ENCODE results near the gene BCL11B. TPM values are rescaled to one million over a fixed set of nuclear protein-coding genes. Genes with fewer than 3 reads are reported as not detected.

The BCL11B gene
- total and polyA plus RNA-seq, 2 donors (not counting 1 experiment from before 2014, with no cell fraction given): 0.33 to 0.42 TPM

DNA sequence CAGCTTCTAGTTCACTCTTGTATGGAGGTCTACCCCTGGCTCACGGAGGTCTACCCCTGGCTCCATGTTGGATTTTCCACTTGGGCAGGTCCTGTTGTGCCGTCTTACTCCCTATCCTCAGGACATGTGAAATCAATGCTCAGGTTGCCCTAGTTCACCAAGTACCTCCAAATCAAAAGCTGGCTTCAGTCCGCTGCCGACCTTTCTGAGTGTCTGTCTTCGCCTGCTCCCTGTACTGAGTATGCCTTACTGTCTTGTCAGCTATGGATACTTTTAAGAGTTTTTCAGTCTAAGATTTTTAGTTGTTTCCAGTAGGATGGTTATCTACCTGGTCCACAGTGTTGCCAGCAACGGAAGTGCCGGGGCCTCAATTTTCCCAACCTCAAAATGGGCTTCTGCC, 40.1 kb upstream of the BCL11B start:
- WGBS (ENCODE audit: insufficient coverage): 98% methylated on average over 4 of the region's 7 CpGs
- Mint-ChIP-seq H3K9me3 (ENCODE audit: insufficient read depth) (peaks cover 3% of the 10 kb centered on the region), H3K4me1 (no peaks in the 10 kb centered on the region), H3K4me3 (no peak overlapping the region), H3K27ac (no peak overlapping the region), H3K27me3 (peaks cover 4% of the 10 kb centered on the region)
- no peaks in the 10 kb centered on the region for H4K20me1 ChIP-seq (ENCODE audit: control insufficient read depth, insufficient read depth, low read length, poor library complexity, severe bottlenecking)
- POLR2A ChIA-PET: no interaction called here
- intact Hi-C loops (cut with micrococcal nuclease): no loop called here
- no peak overlapping the region for H3K27ac ChIP-seq (ENCODE audit: low read length in 2 of 2)
- H3K4me2 ChIP-seq (replicated peaks; ENCODE audit: low read depth, low read length, poor library complexity, severe bottlenecking): no peak overlapping the region
- no peak for TF ChIP-seq EZH2 (IDR thresholded peaks at IDR 0.05; ENCODE audit: borderline replicate concordance, insufficient read depth, low read depth, low read length, poor library complexity, severe bottlenecking)
- TF ChIP-seq, protein P1, sequence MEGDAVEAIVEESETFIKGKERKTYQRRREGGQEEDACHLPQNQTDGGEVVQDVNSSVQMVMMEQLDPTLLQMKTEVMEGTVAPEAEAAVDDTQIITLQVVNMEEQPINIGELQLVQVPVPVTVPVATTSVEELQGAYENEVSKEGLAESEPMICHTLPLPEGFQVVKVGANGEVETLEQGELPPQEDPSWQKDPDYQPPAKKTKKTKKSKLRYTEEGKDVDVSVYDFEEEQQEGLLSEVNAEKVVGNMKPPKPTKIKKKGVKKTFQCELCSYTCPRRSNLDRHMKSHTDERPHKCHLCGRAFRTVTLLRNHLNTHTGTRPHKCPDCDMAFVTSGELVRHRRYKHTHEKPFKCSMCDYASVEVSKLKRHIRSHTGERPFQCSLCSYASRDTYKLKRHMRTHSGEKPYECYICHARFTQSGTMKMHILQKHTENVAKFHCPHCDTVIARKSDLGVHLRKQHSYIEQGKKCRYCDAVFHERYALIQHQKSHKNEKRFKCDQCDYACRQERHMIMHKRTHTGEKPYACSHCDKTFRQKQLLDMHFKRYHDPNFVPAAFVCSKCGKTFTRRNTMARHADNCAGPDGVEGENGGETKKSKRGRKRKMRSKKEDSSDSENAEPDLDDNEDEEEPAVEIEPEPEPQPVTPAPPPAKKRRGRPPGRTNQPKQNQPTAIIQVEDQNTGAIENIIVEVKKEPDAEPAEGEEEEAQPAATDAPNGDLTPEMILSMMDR (IDR thresholded peaks at IDR 0.05): no peak
- peaks cover 0 to 14% (median 2%) of the 10 kb centered on the region in 3 donors for H3K9me3 ChIP-seq (ENCODE audit: control extremely low read depth in 1 of 3, control insufficient read depth in 2 of 3, insufficient read depth in 1 of 3, low read length in 2 of 3)
- ATAC-seq (ENCODE audit: low read depth) (no peak), DNase-seq (no peak)
- no peak overlapping the region for H3K4me3 ChIP-seq (ENCODE audit: control extremely low read depth in 1 of 5, extremely low read depth in 1 of 5, insufficient read depth in 1 of 5, low read depth in 2 of 5, low read length in 4 of 5)
- CTCF ChIA-PET: interaction anchor here (1.3 kb wide), 1 partner anchor 8 kb away, joined by 3 read pairs; no protein-coding TSS in a partner anchor
- peaks cover 0 to 3% (median 0%) of the 10 kb centered on the region in 4 experiments for H3K27me3 ChIP-seq (replicated peaks in 1 of 4; ENCODE audit: control extremely low read depth in 1 of 4, control insufficient read depth in 3 of 4, insufficient read depth in 4 of 4, low read length in 3 of 4)
- no peaks in the 10 kb centered on the region for H3K79me2 ChIP-seq (ENCODE audit: control insufficient read depth, insufficient read depth, low read length)
- H3K36me3 ChIP-seq (replicated peaks in 1 of 2; ENCODE audit: control extremely low read depth in 1 of 2, control insufficient read depth in 1 of 2, extremely low read depth in 1 of 2, insufficient read depth in 2 of 2, low read length in 1 of 2): no peaks in the 10 kb centered on the region
- H3K9ac ChIP-seq (ENCODE audit: low read length): no peak overlapping the region
- H3K4me1 ChIP-seq (ENCODE audit: control insufficient read depth in 2 of 2, insufficient read depth in 2 of 2, low read length in 2 of 2): no peaks in the 10 kb centered on the region
- H2AFZ ChIP-seq (ENCODE audit: insufficient read depth, low read depth, low read length, poor library complexity, severe bottlenecking): no peak overlapping the region

DNA sequence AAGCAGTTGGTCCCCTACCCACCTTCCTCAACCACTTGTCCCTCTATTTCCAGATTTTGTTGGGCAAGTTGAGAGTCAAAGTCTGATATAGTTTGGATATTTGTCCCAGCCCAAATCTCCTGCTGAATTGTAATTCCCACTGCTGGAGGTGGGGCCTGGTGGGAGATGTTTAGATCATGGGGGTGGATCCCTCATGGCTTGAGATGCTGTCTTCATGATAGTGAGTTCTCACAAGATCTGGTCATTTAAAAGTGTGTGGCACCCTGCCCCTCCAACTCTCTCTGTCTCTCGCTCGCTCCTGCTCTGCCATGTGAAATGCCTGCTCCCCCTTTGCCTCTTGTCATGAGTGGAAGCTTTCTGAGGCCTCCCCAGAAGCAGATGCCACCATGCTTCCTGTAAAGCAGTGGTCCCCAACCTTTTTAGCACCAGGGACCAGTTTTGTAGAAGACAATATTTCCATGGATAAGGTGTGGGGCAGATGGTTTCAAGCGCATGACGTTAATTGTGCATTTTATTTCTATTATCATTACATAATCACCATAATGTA, 37.3 kb upstream of the BCL11B start:
- Histone ChIP-seq H4K20me1 (ENCODE audit: control insufficient read depth, insufficient read depth, low read length, poor library complexity, severe bottlenecking) (no peaks in the 10 kb centered on the region), H3K36me3 (replicated peaks in 1 of 2; ENCODE audit: control extremely low read depth in 1 of 2, control insufficient read depth in 1 of 2, extremely low read depth in 1 of 2, insufficient read depth in 2 of 2, low read length in 1 of 2) (no peaks in the 10 kb centered on the region), H3K4me2 (replicated peaks; ENCODE audit: low read depth, low read length, poor library complexity, severe bottlenecking) (no peak overlapping the region), H3K4me1 (ENCODE audit: control insufficient read depth in 2 of 2, insufficient read depth in 2 of 2, low read length in 2 of 2) (no peaks in the 10 kb centered on the region), H3K27ac (ENCODE audit: low read length in 2 of 2) (no peak overlapping the region), H3K4me3 (ENCODE audit: control extremely low read depth in 1 of 5, extremely low read depth in 1 of 5, insufficient read depth in 1 of 5, low read depth in 2 of 5, low read length in 4 of 5) (no peak overlapping the region), H3K9ac (ENCODE audit: low read length) (no peak overlapping the region), H3K79me2 (ENCODE audit: control insufficient read depth, insufficient read depth, low read length) (no peaks in the 10 kb centered on the region), H3K9me3 (ENCODE audit: control extremely low read depth in 1 of 3, control insufficient read depth in 2 of 3, insufficient read depth in 1 of 3, low read length in 2 of 3) (peaks cover 0 to 14% (median 2%) of the 10 kb centered on the region in 3 donors), H3K27me3 (replicated peaks in 1 of 4; ENCODE audit: control extremely low read depth in 1 of 4, control insufficient read depth in 3 of 4, insufficient read depth in 4 of 4, low read length in 3 of 4) (peaks cover 0 to 3% (median 0%) of the 10 kb centered on the region in 4 experiments), H2AFZ (ENCODE audit: insufficient read depth, low read depth, low read length, poor library complexity, severe bottlenecking) (no peak overlapping the region)
- 73% methylated on average over 2 of the region's 4 CpGs for WGBS (ENCODE audit: insufficient coverage)
- peaks cover 2% of the 10 kb centered on the region for H3K27me3 Mint-ChIP-seq
- ChIA-PET CTCF (no interaction called here), POLR2A (no interaction called here)
- H3K27ac Mint-ChIP-seq: no peak overlapping the region
- TF ChIP-seq, protein P1 (IDR thresholded peaks at IDR 0.05): no peak
- TF ChIP-seq EZH2 (IDR thresholded peaks at IDR 0.05; ENCODE audit: borderline replicate concordance, insufficient read depth, low read depth, low read length, poor library complexity, severe bottlenecking): no peak
- peaks cover 3% of the 10 kb centered on the region for H3K9me3 Mint-ChIP-seq (ENCODE audit: insufficient read depth)
- DNase-seq: no peak
- no peak for ATAC-seq (ENCODE audit: low read depth)
- H3K4me1 Mint-ChIP-seq: no peaks in the 10 kb centered on the region
- intact Hi-C loops (cut with micrococcal nuclease): no loop called here
- H3K4me3 Mint-ChIP-seq: no peak overlapping the region
